Breast epithelium (tissue), 4 donors: ENCODE results near the gene KRTAP5-3. TPM values are rescaled to one million over a fixed set of nuclear protein-coding genes. Genes with fewer than 3 reads are reported as not detected.
"Not testable (repeated sequence)": the region's sequence is repeated elsewhere in the genome, so short reads cannot be mapped to it uniquely, and the experiment has no call there.

Experiments used
- DNase-seq, 2 donors: peaks; one replicate each; pipeline ENCODE4 v3.0.0-alpha.2; 2019; ENCODE audit warnings: low spot score in 2 of 2
- H3K27ac ChIP-seq, 2 donors: fragments of 200-600 bp; sonication (generic) in 1 of 2; one replicate each; pipeline ENCODE4 v1.5.1; 2016 to 2019; ENCODE audit warnings: mild to moderate bottlenecking in 1 of 2
- H3K27me3 ChIP-seq, 2 donors: fragments of 200-600 bp; sonication (generic) in 1 of 2; one replicate each; pipeline versions ENCODE4 v1.5.1 to v1.6.0; 2017 to 2019; ENCODE audit warnings: control low read depth in 1 of 2, mild to moderate bottlenecking in 1 of 2
- H3K36me3 ChIP-seq: fragments of 200-600 bp; one replicate; pipeline ENCODE4 v1.5.1; 2019
- H3K4me1 ChIP-seq, 2 donors: fragments of 200-600 bp; sonication (generic); one replicate each; pipeline ENCODE4 v1.5.1; 2016 to 2019; ENCODE audit warnings: control low read depth in 1 of 2
- H3K4me3 ChIP-seq, 3 donors: fragments of 200-600 bp; sonication (generic); 1 replicate in 2 of 3; 2 replicates in 1 of 3; pipeline ENCODE4 v1.5.1; 2016 to 2019; ENCODE audit warnings: mild to moderate bottlenecking in 3 of 3, moderate library complexity in 2 of 3
- H3K9me3 ChIP-seq, 2 donors: fragments of 200-600 bp; sonication (generic) in 1 of 2; one replicate each; pipeline ENCODE4 v1.5.1; 2016 to 2019; ENCODE audit warnings: control low read depth in 1 of 2
- POLR2A ChIP-seq: fragments of 450-650 bp; IDR thresholded peaks from one replicate; pipeline ENCODE4 v1.6.1; 2016; ENCODE audit warnings: antibody characterized with exemption, mild to moderate bottlenecking, moderate library complexity
- POLR2AphosphoS5 ChIP-seq, 3 donors: sonication (generic); formaldehyde crosslinking; IDR thresholded peaks; one replicate each; pipeline ENCODE4 v1.6.1; 2017; ENCODE audit warnings: antibody characterized with exemption in 3 of 3
- intact Hi-C: fragments of 100-400 bp; cut with DNase I; formaldehyde crosslinking; loops from one replicate; pipeline ENCODE4 v1.15.1; 2023; ENCODE audit warnings: low total_unique reads
- total RNA-seq, 3 donors: library from RNA; depleted of rRNA; stranded (reverse); fragments of >200 nt; gene quantifications; one replicate each; pipeline ENCODE4 v1.1.0, GENCODE V29; 2016
- TF ChIP-seq, protein P1 (sequence below), 3 donors: fragments of 450-650 bp; IDR thresholded peaks; one replicate each; pipeline ENCODE4 v1.5.1; 2016 to 2017; ENCODE audit warnings: antibody characterized with exemption in 3 of 3, mild to moderate bottlenecking in 3 of 3, moderate library complexity in 3 of 3

The KRTAP5-3 gene
- total RNA-seq, 3 donors from 2014 or later, result not detected

DNA sequence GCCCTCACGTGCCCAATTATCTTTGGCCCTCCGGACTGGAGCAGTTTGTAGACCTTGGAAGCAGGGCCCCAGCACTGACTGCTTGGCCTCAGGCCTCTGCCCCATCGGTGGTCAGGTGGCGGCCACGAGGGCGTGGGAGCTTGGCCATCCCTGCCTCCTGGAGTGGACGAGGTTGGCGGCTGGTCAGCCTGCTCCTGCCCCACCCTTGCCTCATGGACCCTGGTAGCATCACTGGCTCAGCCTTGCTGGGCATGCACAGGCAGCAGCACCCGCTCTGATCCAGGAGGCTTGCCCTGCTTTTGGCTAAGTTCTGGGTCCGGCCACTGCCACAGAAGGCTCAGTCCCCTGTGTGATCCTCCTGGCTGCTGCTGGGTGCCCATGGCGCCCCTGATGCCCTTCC, 4.1 kb downstream of the KRTAP5-3 start:
- Histone ChIP-seq H3K9me3 (no peaks in the 10 kb centered on the region), H3K4me3 (no peak overlapping the region), H3K4me1 (no peaks in the 10 kb centered on the region), H3K36me3 (no peaks in the 10 kb centered on the region), H3K27me3 (peaks cover 0 to 17% of the 10 kb centered on the region in 2 donors), H3K27ac (no peak overlapping the region)
- DNase-seq, result no peak
- TF ChIP-seq, protein P1, sequence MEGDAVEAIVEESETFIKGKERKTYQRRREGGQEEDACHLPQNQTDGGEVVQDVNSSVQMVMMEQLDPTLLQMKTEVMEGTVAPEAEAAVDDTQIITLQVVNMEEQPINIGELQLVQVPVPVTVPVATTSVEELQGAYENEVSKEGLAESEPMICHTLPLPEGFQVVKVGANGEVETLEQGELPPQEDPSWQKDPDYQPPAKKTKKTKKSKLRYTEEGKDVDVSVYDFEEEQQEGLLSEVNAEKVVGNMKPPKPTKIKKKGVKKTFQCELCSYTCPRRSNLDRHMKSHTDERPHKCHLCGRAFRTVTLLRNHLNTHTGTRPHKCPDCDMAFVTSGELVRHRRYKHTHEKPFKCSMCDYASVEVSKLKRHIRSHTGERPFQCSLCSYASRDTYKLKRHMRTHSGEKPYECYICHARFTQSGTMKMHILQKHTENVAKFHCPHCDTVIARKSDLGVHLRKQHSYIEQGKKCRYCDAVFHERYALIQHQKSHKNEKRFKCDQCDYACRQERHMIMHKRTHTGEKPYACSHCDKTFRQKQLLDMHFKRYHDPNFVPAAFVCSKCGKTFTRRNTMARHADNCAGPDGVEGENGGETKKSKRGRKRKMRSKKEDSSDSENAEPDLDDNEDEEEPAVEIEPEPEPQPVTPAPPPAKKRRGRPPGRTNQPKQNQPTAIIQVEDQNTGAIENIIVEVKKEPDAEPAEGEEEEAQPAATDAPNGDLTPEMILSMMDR (IDR thresholded peaks at IDR 0.05), result no peak
- no peak for TF ChIP-seq POLR2AphosphoS5 (IDR thresholded peaks at IDR 0.05)
- no peak for TF ChIP-seq POLR2A
- intact Hi-C loops, result no loop called here

DNA sequence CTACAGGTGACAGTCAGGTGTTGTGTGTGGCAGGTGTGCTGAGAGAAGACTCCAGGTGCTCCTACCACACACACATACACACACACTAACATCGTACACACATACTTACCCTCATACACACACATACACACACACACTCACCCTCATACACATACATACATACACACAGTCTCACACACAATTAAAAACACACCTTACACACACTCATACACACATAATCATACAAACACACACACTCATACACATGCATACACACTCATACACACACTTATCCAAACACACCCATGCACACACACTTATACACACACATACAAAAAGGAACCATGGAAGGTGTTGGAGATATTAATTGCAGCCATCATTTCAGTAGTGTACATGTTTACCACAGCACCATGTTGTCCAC, 4.6 kb downstream of the KRTAP5-3 start:
- H3K4me1 ChIP-seq, result no peaks in the 10 kb centered on the region
- intact Hi-C loops, result no loop called here
- peaks cover 0 to 17% of the 10 kb centered on the region in 2 donors for H3K27me3 ChIP-seq
- TF ChIP-seq, protein P1 (IDR thresholded peaks at IDR 0.05), result no peak
- TF ChIP-seq POLR2AphosphoS5 (IDR thresholded peaks at IDR 0.05) (no peak), POLR2A (no peak)
- no peak for DNase-seq
- H3K36me3 ChIP-seq, result no peaks in the 10 kb centered on the region
- no peaks in the 10 kb centered on the region for H3K9me3 ChIP-seq
- H3K27ac ChIP-seq, result no peak overlapping the region
- no peak overlapping the region for H3K4me3 ChIP-seq

DNA sequence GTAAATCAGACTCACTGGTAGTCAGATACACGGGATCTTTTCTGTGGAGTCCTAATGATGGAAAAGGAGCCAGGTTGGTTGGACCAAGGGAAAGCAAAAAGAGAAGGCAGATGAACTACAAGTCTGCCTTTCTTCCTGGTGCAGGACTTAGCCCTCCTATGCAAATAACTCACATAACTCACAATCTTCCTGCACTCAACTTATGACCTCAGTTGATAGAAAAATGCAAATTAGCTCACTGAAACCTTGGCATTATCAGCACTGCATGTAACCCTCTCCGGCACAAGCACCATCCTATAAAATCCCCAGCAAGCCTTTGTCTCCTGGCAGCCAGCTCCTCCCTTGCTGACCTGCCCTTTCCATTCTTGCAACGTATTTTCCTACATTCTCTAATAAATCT, 6.6 kb downstream of the KRTAP5-3 start:
- peaks cover 0 to 14% of the 10 kb centered on the region in 2 donors for H3K27me3 ChIP-seq
- DNase-seq, intact Hi-C loops: not testable (repeated sequence)

DNA sequence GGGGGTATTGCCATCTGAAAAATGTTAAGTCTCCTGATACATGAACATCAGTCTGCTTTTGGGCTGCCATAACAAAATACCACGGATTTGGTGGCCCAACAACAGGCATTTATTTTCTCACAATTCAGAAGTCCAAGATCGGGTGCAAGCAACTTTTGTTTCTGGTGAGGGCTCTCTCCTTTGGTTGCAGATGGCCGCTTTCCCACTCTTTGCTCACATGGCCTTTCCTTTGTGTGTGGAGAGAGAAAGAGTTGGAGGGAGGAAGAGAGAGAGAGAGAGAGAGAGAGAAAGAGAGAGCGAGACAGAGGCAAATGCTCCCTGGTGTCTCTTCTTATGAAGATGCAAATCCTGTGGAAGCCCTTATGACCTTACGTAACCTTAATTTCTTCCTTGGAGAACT, 7.6 kb downstream of the KRTAP5-3 start:
- TF ChIP-seq POLR2A (no peak), POLR2AphosphoS5 (IDR thresholded peaks at IDR 0.05) (no peak)
- TF ChIP-seq, protein P1 (IDR thresholded peaks at IDR 0.05), result no peak
- H3K27ac ChIP-seq, result no peak overlapping the region
- peaks cover 0 to 10% of the 10 kb centered on the region in 2 donors for H3K27me3 ChIP-seq
- H3K4me3 ChIP-seq, result no peak overlapping the region
- intact Hi-C loops, result no loop called here
- H3K9me3 ChIP-seq, result no peaks in the 10 kb centered on the region
- H3K36me3 ChIP-seq, result no peaks in the 10 kb centered on the region
- H3K4me1 ChIP-seq, result no peaks in the 10 kb centered on the region
- no peak for DNase-seq

More for the DNA sequence above, 6.6 kb downstream of the KRTAP5-3 start:
- H3K4me1 ChIP-seq, H3K9me3 ChIP-seq, H3K36me3 ChIP-seq, H3K4me3 ChIP-seq, H3K27ac ChIP-seq: not testable (repeated sequence)

DNA sequence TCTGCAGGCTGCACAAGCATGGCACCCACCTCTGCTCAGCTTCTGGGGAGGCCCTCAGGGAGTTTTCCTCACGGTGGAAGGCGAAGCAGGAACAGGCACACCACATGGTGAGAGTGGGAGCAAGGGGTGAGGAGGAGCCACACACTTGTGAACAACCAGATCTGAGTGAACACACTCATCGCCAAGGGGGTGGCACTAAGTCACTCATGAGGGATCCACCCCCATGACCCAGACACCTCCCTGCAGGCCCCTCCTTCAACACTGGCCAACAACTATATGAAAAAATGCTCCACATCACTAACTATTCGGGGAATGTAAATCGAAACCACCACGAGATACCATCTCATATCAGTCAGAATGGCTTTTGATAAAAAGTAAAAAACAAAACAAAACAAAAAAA, 9.4 kb downstream of the KRTAP5-3 start:
- Histone ChIP-seq H3K27ac (no peak overlapping the region), H3K36me3 (no peaks in the 10 kb centered on the region), H3K27me3 (no peaks in the 10 kb centered on the region), H3K4me1 (no peaks in the 10 kb centered on the region), H3K9me3 (no peaks in the 10 kb centered on the region), H3K4me3 (no peak overlapping the region)
- intact Hi-C loops, result no loop called here
- TF ChIP-seq, protein P1 (IDR thresholded peaks at IDR 0.05), result no peak
- TF ChIP-seq POLR2AphosphoS5 (IDR thresholded peaks at IDR 0.05), result no peak
- no peak for TF ChIP-seq POLR2A
- no peak for DNase-seq

DNA sequence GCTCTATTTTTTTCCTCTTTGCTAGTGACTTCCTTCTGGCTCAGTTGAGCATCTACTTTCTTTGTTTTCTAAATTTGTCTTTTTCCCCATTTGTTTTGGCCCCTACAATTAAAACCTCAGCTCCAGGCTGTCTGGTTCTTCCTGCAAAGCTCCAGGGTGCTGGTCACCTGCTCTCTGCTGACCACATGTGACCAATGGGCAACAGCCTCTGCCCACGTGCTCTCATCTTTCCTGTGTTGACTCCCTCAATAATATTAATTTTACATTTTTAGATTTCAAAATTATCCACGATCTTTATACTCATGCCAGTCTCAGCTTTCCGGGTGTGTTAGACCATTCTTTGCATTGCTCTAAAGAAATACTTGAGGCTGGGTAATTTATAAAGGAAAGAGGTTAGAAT, 9.9 kb downstream of the KRTAP5-3 start:
- H3K27me3 ChIP-seq, DNase-seq, intact Hi-C loops, H3K27ac ChIP-seq, H3K4me3 ChIP-seq, H3K4me1 ChIP-seq, H3K36me3 ChIP-seq, H3K9me3 ChIP-seq: not testable (repeated sequence)
